Measurements from ENCODE around the gene POLR3E.
"Not testable (repeated sequence)": the region's sequence is repeated elsewhere in the genome, so short reads cannot be mapped to it uniquely, and the experiment has no call there.

Gene POLR3E

DNA sequence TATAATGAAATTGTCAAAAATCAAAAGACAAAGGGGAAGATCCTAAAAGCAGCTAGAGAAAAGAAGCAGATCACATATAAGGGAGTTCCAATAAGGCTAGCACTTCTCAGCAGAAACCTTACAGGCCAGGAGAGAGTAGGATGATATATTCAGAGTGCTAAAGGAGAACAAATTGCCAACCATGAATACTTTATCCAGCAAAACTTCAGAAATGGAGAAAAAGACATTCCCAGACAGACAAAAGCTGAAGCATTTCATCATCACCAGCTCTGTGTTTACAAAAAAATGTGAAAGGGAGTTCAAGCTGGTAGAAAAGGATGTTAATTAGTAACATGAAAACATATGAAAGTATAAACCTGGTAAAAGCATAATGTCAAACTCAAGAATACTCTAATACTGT is 39.8 kb downstream of the POLR3E start:
- no peak for FAIRE-seq

DNA sequence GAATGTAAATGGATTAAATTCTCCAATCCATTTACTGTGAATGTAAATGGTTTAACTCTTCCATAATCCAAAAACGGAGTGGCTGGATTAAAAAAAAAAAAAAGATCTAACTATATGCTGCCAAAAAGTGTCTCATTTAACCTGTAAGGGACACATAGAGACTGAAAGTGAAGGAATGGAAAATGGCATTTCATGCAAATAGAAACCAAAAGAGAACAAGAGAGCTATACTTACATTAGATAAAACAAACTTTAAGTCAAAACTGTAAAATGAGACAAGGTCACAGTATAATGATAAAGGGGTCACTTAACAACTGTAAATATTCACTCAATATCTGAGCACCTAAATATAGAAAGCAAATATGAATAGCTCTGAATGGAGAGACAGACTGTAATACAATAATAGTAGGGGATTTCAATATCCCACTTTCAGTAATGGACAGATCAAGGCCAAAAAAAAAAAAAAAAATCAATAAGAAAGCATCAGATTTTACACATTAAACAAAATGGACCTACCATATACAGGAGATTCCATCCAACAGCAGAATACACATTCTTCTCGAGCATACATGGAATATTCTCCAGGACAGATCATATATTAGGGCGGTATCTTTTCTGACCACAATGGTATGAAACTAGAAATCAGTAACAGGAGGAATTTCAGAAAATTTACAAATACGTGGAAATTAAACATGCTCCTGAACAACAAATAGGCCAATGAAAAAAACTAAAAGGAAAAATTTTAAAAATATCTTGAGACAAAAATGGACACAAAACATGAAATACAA is 40.8 kb downstream of the POLR3E start:
- FAIRE-seq = no peak

DNA sequence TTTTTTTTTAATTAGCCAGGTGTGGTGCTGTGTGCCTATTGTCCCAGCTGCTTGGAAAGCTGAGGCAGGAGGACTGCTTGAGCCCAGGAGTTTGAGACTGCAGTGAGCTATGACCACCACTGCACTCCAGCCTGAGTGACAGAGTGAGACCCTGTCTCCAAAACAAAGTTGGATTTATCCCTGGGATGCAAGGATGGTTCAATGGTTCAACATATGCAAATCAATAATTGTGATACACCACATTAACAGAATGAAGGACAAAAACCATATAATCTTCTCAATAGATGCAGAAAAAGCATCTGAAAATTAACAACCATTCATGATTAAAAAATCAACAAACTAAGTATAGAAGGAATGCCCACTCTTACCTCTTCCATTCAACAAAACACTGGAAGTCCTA is 43.7 kb downstream of the POLR3E start:
- FAIRE-seq = no peak

DNA sequence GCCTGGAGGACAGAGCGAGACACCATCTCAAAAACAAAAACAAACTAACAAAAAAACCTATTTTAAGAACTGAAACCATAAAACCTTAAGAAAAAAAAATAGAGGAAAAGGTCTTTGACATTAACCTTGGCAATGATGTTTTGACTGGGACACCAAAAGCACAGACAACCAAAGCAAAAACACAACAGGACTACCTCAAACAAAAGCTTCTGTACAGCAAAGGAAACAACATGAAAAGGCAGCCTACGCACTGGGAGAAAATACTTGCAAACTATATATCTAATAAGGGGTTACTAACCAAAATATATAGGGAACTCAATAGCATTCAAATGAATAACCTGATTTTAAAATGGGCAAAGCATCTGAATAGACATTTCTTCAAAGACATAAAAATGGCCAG is 44.9 kb downstream of the POLR3E start:
- no peak for FAIRE-seq

DNA sequence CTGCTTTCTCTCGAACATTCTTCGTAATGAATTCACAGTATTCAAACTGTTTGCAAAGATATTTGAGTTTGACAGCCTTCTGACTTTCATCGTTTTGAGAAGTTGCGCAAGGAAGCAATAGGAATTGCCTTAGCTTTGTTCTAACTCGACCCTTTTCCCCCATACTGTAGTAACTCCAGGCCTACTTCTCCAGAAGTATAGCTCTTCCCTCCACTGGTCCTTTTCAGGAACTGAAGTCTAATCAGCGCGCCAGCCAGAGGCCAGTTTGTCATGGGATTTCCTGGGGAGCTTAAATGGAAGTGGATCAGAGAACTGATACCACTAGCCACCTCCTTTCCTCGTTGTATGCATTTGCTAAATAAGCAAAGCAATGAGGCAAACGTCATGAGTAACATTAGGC is 49.3 kb downstream of the POLR3E start:
- no peak for FAIRE-seq

DNA sequence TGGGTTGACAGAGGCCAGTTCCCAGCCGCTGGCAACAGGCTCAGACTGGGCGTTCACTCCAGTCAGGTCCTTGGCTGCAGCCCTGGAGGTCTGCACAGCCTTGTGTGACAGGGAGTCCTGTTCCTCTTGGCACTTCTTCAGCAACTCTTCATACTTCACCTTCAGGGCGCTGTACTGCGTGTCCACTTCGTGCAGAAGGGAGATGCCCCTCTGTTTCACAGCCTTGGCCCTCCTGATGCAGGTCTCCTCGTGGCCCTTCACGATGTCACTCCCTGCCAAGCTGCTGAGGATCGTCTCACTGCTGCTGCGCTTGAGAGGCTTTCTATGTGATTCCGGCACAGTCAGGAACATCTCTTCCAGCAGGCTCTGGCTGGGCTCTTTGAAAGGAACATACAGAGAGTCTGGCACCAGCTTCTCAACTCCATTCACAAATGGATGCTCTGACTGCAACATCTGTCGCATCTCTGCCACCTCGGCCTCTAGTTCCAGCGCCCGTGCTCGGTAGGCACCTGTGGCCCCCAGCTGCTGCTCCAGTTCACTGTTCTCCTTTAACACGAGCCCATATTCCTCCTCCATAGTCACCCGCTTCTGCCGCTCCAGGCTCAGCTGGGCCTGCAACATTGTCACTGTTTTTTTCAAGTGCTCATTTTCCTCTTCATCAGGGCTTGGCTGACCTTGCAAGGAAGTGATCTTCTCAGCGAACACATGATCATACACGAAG is 50.1 kb downstream of the POLR3E start:
- FAIRE-seq = no peak

DNA sequence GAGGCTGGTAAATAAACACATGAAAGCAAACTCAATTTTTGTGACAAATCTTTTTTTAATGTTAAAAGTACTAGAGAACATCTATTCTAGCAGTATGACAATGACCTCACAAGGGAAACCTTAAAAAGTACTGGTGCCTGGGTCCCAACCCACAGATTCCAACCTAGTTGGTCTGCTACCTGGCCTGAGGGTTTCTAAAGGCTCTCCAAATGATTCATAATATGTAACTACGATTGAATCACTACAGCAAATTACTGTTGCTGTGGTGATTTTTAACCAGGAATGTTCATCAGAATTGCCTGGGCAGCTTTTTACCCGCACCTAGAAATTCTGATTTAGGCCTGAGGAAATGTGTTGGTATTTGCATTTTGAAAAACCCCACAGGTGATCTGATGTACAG is 51.1 kb downstream of the POLR3E start:
- no peak for FAIRE-seq

DNA sequence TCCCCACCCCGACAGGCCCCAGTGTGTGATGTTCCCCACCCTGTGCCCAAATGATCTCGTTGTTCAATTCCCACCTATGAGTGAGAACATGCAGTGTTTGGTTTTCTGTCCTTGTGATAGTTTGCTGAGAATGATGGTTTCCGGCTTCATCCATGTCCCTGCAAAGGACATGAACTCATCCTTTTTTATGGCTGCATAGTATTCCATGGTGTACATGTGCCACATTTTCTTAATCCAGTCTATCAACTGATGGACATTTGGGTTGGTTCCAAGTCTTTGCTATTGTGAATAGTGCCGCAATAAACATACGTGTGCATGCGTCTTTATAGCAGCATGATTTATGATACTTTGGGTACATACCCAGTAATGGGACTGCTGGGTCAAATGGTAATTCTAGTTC is 53.8 kb downstream of the POLR3E start:
- not testable (repeated sequence) for FAIRE-seq

DNA sequence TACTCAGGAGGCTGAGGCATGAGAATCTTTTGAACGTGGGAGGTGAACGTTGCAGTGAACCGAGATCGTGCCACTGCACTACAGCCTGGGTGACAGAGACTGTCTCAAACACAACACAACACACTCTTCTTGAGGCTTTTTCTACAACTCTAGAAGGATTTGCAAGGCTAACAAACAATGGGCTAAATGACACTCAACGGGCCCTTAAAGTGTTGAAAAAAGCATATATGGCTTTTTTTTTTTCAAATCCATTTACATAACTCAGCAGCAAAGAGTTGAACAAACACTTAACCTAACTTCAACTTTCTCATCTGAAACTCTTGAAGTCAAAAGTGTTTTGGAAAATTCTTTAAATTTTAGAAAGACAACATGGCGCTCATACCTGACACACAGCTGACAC is 54.9 kb downstream of the POLR3E start:
- FAIRE-seq = no peak

DNA sequence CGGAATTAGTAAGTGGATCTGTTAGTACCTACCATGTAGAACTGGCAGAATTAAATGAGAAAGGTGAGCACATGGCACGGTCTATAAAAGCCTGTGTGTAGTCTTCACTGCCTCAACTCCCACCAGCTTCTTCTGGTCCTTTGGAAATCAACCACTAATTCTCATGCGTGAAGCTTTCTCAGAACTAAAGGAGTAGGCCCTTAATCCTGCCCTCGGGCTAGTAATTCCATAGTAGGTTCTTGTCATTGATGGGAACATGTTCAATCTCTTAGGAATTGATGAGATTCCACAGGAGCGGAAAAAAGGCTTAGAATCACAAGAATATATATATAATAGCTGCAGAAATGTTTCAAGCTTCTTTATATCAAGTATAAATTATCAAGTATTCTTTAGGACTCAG is 55.5 kb downstream of the POLR3E start:
- FAIRE-seq = no peak

DNA sequence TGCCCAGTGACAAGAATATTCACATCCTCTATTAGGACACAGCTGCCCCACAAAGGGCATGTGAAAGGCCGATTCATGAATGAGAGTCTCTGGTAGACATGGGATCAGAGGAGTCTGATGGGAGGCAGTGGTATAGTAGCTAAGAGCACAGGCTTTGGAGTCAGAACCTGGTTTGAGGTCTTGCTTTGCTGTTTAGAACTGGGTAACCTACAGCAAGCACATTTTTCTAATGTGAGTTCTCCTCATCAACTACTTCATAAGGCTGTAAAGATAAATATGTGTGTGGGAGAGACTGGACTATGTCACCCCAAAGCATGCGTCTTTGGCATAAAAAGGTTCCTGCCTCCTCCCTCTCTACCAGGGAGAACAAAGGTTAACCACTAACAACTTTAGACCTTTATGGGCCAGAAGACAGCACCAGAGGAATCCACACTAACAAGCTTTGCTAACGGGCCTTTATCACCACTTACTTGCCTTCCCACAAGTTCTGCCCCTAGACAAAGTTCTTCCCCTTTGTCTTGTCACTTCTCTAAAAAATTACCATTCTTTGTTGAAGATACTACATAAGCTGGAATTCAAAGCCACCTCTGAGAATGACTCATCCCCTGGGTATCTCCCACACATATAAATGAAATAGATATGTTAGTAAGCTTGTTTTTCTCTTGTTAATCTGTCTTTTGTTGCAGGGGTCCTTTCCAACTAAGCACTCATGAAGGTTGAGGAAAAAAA is 56.1 kb downstream of the POLR3E start:
- no peak for FAIRE-seq

DNA sequence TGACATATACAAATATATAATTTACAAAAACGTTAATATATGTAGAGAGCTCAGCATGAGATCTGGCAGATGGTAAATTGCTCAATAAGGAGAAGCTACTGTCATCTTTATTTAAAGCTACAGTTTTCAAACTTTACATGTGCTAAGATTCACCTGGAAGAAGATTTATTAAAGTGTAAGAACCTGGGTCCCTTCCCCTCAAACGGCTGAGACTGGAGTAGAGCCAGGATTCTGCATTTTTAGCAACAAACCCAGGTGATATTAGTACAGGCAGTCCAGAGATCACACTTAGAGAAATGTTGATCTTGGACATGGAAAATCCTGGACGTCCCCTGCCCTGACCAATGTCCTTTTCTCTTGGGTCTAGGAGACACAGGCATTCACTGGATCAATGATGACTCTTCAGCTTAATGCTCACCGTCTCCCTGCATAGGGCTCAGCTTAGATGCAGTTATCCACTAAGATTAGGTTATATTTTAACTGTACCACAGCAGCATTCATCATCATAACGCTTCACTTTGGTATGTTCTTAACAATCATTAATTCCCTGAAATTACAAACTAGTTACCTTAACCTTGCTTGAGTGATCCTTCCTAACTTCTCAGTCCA is 56.8 kb downstream of the POLR3E start:
- FAIRE-seq = no peak

DNA sequence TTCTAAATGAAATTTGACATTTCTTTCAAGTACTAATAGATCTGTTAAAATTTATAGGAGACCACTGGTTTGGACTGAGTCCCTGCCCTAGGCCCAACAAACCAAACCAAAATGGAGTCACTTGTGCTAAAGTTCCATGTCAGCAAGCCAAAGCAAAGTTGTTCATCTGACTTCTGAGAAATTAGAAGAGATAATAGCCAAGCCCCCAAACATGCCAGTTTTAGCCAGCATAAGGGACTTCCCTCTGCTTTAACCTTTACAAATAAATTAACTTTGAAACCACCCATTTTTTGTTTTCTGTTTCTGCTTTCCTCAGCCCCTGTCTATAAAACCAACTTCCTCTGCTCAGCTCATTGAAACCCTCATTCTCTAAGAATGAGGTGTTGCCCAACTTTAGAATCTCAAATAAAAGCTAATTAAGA is 58.3 kb downstream of the POLR3E start:
- no peak for FAIRE-seq

DNA sequence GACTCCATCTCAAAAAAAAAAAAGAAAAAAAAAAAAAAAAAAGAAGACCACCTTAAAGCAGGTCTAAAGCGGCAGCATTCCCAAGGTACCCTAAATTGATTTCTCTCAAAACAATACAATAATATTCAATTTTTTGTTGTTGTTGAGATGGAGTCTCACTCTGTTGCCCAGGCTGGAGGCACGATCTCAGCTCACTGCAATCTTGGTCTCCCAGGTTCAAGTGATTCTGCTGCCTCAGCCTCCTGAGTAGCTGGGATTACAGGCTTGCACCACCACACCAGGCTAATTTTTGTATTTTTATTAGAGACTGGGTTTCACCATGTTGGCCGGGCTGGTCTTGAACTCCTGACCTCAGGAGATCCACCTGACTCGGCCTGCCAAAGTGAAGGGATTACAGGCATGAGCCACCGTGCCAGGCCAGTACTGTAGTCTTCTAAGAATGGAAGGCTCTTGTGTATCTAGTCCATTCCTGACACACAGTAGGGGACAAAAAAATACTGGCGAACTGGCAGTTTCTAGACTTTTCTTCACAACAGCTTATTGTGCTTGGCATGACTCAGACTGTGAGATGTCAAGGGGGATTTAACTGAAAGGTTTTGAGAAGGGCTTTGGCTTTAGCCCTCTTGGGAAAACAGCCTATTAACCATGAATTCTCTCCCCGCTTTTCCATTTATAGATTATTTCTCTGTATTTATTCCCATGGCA is 59.9 kb downstream of the POLR3E start:
- FAIRE-seq = no peak

DNA sequence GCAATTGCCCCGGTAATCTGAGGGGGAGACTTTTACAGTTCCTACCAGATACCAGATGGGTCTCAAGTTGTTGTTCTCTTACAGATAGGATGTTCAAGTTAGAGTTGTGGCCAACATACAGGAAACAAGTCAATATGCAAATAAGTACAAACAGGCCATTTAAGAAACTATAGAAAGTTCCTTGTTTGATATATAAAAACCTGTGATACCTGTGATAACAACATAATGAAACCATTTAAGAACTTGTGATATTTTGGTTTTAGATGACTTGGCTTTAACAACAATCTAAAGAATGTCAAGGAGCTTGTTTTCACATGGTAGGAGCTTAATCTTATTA is 60.4 kb downstream of the POLR3E start:
- no peak for FAIRE-seq

DNA sequence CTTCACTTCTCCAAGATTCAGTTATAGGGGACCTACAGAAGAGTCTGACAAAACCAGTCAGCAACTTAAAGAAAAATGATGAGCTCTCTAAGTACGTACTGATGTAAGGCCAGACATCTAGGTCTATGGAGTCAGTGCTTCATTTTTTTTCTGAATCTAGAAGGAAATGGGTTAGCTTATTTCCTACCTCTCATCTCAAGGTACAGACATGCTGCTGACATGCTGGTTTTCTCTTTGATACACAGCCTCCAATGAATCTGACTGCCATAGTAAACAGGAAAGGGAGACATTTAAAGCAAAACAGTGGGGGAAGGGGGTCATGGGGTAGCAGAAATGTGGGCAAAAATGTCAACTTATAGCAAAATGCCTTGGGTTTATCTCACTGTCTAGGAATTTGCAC is 60.8 kb downstream of the POLR3E start:
- no peak for FAIRE-seq

DNA sequence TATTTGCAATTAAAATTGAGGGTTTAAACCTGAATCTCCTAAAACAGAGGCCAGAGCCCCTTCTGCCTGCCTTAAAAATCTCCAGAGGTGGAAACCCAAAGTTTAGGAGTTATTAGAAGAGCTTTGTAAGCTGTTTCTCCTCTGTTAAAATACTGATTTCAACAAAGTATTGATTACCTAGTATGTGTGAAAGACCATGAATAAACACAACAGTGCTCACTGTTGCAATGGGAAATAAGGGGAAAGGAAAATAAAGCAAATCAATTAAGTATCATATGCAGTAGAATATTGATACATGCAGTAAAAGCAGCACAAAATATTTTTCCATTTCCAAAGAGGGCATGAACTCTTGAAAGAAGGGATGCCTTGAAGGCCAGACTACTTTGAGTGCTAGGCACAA is 62.5 kb downstream of the POLR3E start:
- no peak for FAIRE-seq

DNA sequence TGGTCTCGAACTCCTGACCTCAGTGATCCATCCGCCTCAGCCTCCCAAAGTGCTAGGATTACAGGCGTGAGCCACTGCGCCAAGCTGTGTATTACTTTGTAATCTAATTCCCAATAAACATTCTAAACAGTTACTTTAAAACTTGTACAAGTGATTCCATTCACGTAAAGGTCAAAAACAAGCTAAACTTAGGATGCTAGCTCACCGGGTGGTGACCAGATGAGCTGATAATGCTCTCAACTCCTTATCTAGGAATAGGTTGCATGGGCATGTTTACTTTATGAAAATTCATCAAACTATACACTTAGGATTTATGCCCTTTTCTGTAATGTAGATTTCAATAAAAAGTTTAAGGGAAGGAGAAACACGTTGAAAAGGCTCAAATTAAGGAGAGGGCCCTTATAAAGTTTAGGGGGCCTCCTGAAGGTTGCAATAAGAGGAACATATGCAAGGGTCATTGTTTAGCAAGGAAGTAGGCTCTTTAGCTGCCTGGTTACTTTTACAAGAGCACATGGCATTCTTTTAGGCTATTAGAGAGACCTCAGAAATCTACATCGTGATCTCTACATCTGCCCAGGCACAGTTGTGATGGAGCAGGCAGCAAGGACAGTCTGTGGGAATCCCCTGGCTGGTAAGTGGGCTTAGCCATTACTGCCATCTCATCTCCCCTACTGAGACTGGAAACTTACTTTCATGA is 63.9 kb downstream of the POLR3E start:
- no peak for FAIRE-seq

DNA sequence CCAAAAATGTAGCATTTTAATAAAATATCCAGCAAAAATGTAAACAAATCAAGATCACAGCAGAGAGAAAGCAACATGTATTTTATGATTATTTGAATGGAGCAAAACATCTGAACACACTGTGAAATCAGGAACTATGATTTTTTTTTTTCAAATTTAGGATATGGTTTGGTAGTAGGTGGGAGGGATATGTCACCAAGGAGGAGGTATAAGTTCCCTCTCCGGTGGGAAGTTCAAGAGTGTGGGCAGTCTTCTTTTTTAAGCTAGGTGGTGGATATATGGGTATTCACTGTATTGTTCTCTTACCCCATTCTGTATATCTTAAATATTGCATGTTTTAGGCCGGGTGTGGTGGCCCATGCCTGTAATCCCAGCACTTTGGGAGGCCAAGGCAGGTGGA is 67.0 kb downstream of the POLR3E start:
- FAIRE-seq = no peak

DNA sequence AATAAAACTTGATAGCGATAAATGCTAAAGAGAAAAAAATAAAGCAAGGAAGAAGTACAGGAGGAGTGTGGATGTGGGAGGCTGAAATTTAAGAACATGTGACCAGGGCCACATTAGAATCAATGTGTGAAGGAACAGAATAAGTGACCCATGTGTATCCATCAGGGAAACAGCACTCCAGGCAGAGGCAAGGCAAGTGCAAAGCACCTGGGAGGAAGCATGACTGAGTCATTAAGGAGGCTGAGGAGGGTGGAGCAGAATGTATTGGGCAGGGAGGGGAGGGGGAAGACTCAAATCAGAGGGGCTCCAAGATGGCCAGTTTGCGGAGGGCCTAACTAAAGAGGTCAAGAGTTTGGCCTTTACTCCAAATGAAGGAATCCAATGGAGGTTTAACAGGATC is 69.2 kb downstream of the POLR3E start:
- no peak for FAIRE-seq

DNA sequence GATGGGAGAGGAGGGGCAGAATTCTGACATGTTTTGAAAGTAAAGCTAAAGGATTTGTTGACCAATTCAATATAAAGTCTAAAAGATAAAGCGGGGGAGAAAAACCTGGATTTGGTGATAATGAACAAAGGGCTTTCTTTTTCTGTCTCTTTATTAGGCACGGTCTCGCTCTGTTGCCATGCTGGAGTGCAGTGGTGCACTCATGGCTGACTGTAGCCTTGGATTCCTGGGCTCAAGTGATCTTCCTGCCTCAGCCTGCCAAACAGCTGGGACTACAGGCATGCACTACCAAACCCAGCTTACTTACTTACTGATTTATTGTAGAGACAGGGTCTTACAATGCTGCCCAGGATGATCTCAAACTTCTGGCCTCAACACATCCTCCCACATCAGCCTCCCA is 69.7 kb downstream of the POLR3E start:
- no peak for FAIRE-seq

DNA sequence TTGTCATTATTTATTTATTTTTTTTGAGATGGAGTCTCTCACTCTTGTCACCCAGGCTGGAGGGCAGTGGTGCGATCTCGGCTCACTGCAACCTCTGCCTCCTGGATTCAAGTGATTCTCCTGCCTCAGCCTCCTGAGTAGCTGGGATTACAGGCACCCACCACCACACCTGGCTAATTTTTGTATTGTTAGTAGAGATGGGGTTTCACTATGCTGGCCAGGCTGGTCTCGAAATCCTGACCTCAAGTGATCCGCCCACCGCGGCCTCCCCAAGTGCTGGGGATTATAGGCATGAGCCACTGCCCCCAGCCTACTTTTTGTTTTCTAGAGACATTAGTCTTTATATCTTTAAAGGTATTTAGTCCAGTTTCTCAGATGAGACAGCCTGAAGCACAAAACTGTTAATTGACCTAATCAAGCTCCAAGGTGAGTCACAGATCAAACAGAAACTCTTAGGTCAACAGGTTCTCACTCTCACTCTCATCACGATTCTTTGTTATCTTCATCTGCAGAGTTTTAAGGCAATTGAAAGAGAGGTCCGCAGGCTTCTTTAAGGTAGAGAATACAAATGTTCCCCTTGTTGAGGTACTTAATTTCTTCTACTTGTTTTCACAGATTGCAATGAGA is 71.1 kb downstream of the POLR3E start:
- FAIRE-seq = not testable (repeated sequence)
